ENCODE measurements around the gene PPP5C. TPM values are rescaled to one million over a fixed set of nuclear protein-coding genes. Genes with fewer than 3 reads are reported as not detected.

PPP5C gene
- polyA plus RNA-seq (2013): 49.7 and 52.0 TPM in 2 replicates

- Histone ChIP-seq H3K4ac (ENCODE audit: low read depth, low read length) (peak within 1 kb of the TSS; percentile 67), H3K9ac (ENCODE audit: low read length) (peak within 1 kb of the TSS; percentile 99)
- no CpG with 5 or more reads among the region's 62 CpGs for WGBS (ENCODE audit: extremely low coverage, insufficient coverage, insufficient read length)
Observed at GRCh38 chr19:46346821-46347571, at the start of gene PPP5C. PPP5C (plus strand) TSS chr19:46347087; CDS start chr19:46347097, 10 bp downstream.

GRCh38 chr19:46297700-46298478 is 49.0 kb upstream of the PPP5C start:
- no peak overlapping the region for H3K4ac ChIP-seq (ENCODE audit: low read depth, low read length)
- H4K91ac ChIP-seq (ENCODE audit: low read depth, low read length): no peak overlapping the region
- peak overlapping the region; percentile 50 for H2AFZ ChIP-seq (ENCODE audit: insufficient read depth, low read length, poor library complexity)
- no peak overlapping the region for H3K9ac ChIP-seq (ENCODE audit: low read length)
- H3K4me1 ChIP-seq (ENCODE audit: control insufficient read depth in 1 of 2, insufficient read depth in 2 of 2, low read length in 2 of 2): peaks cover 3 to 7% of the 10 kb centered on the region in 2 experiments
- no peaks in the 10 kb centered on the region for H3K9me3 ChIP-seq (ENCODE audit: insufficient read depth, low read depth, low read length)
- H3K27me3 ChIP-seq (ENCODE audit: insufficient read depth, low read length): no peaks in the 10 kb centered on the region
- H4K8ac ChIP-seq (ENCODE audit: low read depth, low read length): no peak overlapping the region
- H3K27ac ChIP-seq (ENCODE audit: low read depth, low read length): no peak overlapping the region
- no peak overlapping the region for H3K23ac ChIP-seq (ENCODE audit: low read length)
- no peak overlapping the region for H3K4me3 ChIP-seq (ENCODE audit: low read depth, low read length)
- no peak overlapping the region for H4K12ac ChIP-seq (ENCODE audit: low read depth, low read length)
- no peak overlapping the region for H2AK5ac ChIP-seq (ENCODE audit: low read length)
- peaks cover 2% of the 10 kb centered on the region for H3K79me2 ChIP-seq (ENCODE audit: control insufficient read depth, insufficient read depth, low read length, poor library complexity)
- H2BK120ac ChIP-seq (ENCODE audit: insufficient read depth, low read length, poor library complexity): no peak overlapping the region
- H3K4me2 ChIP-seq (ENCODE audit: low read length): peak overlapping the region; percentile 96
- H3K14ac ChIP-seq (ENCODE audit: low read length): no peak overlapping the region
- no peak for DNase-seq
- WGBS (ENCODE audit: extremely low coverage, insufficient coverage, insufficient read length): no CpG with 5 or more reads among the region's 19 CpGs
- H2BK12ac ChIP-seq (ENCODE audit: low read length): no peak overlapping the region
- no peak overlapping the region for H3K18ac ChIP-seq (ENCODE audit: low read length)
- peaks cover 6% of the 10 kb centered on the region for H3K79me1 ChIP-seq (ENCODE audit: low read length)
- no peak overlapping the region for H2BK5ac ChIP-seq (ENCODE audit: low read depth, low read length, poor library complexity)
- no peaks in the 10 kb centered on the region for H3K36me3 ChIP-seq (ENCODE audit: control insufficient read depth in 1 of 2, insufficient read depth in 2 of 2, low read length in 2 of 2)

More at GRCh38 chr19:46346821-46347571, at the start of gene PPP5C:
- H3K18ac ChIP-seq (ENCODE audit: low read length): peak within 1 kb of the TSS; percentile 94
- H2AFZ ChIP-seq (ENCODE audit: insufficient read depth, low read length, poor library complexity): peak within 1 kb of the TSS; percentile 93
- H2BK120ac ChIP-seq (ENCODE audit: insufficient read depth, low read length, poor library complexity): peak within 1 kb of the TSS; percentile 81
- H2BK5ac ChIP-seq (ENCODE audit: low read depth, low read length, poor library complexity): peak within 1 kb of the TSS; percentile 83
- peaks cover 0 to 2% of the 10 kb centered on the region in 2 experiments for H3K4me1 ChIP-seq (ENCODE audit: control insufficient read depth in 1 of 2, insufficient read depth in 2 of 2, low read length in 2 of 2)
- H3K23ac ChIP-seq (ENCODE audit: low read length): no peak within 1 kb of the TSS
- H3K27ac ChIP-seq (ENCODE audit: low read depth, low read length): peak within 1 kb of the TSS; percentile 34
- peak within 1 kb of the TSS; percentile 9 for H2AK5ac ChIP-seq (ENCODE audit: low read length)
- peak; percentile 94 to 96 for DNase-seq
- H3K14ac ChIP-seq (ENCODE audit: low read length): peak within 1 kb of the TSS; percentile 98
- H3K4me3 ChIP-seq (ENCODE audit: low read depth, low read length): peak within 1 kb of the TSS; percentile 100
- H3K79me2 ChIP-seq (ENCODE audit: control insufficient read depth, insufficient read depth, low read length, poor library complexity): peaks cover 17% of the 10 kb centered on the region
- H2BK12ac ChIP-seq (ENCODE audit: low read length): peak within 1 kb of the TSS; percentile 3
- H4K12ac ChIP-seq (ENCODE audit: low read depth, low read length): peak within 1 kb of the TSS; percentile 96
- H4K8ac ChIP-seq (ENCODE audit: low read depth, low read length): peak within 1 kb of the TSS; percentile 98
- peaks cover 5 to 6% of the 10 kb centered on the region in 2 experiments for H3K36me3 ChIP-seq (ENCODE audit: control insufficient read depth in 1 of 2, insufficient read depth in 2 of 2, low read length in 2 of 2)
- no peaks in the 10 kb centered on the region for H3K27me3 ChIP-seq (ENCODE audit: insufficient read depth, low read length)
- no peaks in the 10 kb centered on the region for H3K9me3 ChIP-seq (ENCODE audit: insufficient read depth, low read depth, low read length)
- H3K4me2 ChIP-seq (ENCODE audit: low read length): peak within 1 kb of the TSS; percentile 93
- H3K79me1 ChIP-seq (ENCODE audit: low read length): peaks cover 11% of the 10 kb centered on the region
- H4K91ac ChIP-seq (ENCODE audit: low read depth, low read length): peak within 1 kb of the TSS; percentile 87

- DNase-seq: no peak
- H3K9me3 ChIP-seq (ENCODE audit: insufficient read depth, low read depth, low read length): no peaks in the 10 kb centered on the region
- H2BK120ac ChIP-seq (ENCODE audit: insufficient read depth, low read length, poor library complexity): no peak overlapping the region
- H3K27ac ChIP-seq (ENCODE audit: low read depth, low read length): no peak overlapping the region
- H4K12ac ChIP-seq (ENCODE audit: low read depth, low read length): no peak overlapping the region
- no peak overlapping the region for H2BK12ac ChIP-seq (ENCODE audit: low read length)
- H3K14ac ChIP-seq (ENCODE audit: low read length): no peak overlapping the region
- H4K91ac ChIP-seq (ENCODE audit: low read depth, low read length): no peak overlapping the region
- no peak overlapping the region for H3K4me2 ChIP-seq (ENCODE audit: low read length)
- no peak overlapping the region for H3K4ac ChIP-seq (ENCODE audit: low read depth, low read length)
- peaks cover 10% of the 10 kb centered on the region for H3K79me1 ChIP-seq (ENCODE audit: low read length)
- H2BK5ac ChIP-seq (ENCODE audit: low read depth, low read length, poor library complexity): no peak overlapping the region
- no CpG with 5 or more reads among the region's 7 CpGs for WGBS (ENCODE audit: extremely low coverage, insufficient coverage, insufficient read length)
- peaks cover 6 to 11% of the 10 kb centered on the region in 2 experiments for H3K4me1 ChIP-seq (ENCODE audit: control insufficient read depth in 1 of 2, insufficient read depth in 2 of 2, low read length in 2 of 2)
- H3K9ac ChIP-seq (ENCODE audit: low read length): no peak overlapping the region
- no peak overlapping the region for H4K8ac ChIP-seq (ENCODE audit: low read depth, low read length)
- no peak overlapping the region for H2AFZ ChIP-seq (ENCODE audit: insufficient read depth, low read length, poor library complexity)
- no peaks in the 10 kb centered on the region for H3K27me3 ChIP-seq (ENCODE audit: insufficient read depth, low read length)
- H3K18ac ChIP-seq (ENCODE audit: low read length): no peak overlapping the region
- no peak overlapping the region for H3K4me3 ChIP-seq (ENCODE audit: low read depth, low read length)
- no peak overlapping the region for H3K23ac ChIP-seq (ENCODE audit: low read length)
- no peak overlapping the region for H2AK5ac ChIP-seq (ENCODE audit: low read length)
- H3K79me2 ChIP-seq (ENCODE audit: control insufficient read depth, insufficient read depth, low read length, poor library complexity): peaks cover 2% of the 10 kb centered on the region
- no peaks in the 10 kb centered on the region for H3K36me3 ChIP-seq (ENCODE audit: control insufficient read depth in 1 of 2, insufficient read depth in 2 of 2, low read length in 2 of 2)
Observed at GRCh38 chr19:46298479-46299003, 48.3 kb upstream of the PPP5C start.

- H3K4me1 ChIP-seq (ENCODE audit: control insufficient read depth in 1 of 2, insufficient read depth in 2 of 2, low read length in 2 of 2): peaks cover 10 to 15% of the 10 kb centered on the region in 2 experiments
- H4K8ac ChIP-seq (ENCODE audit: low read depth, low read length): no peak overlapping the region
- no peak overlapping the region for H3K23ac ChIP-seq (ENCODE audit: low read length)
- no CpG with 5 or more reads among the region's 11 CpGs for WGBS (ENCODE audit: extremely low coverage, insufficient coverage, insufficient read length)
- H2AFZ ChIP-seq (ENCODE audit: insufficient read depth, low read length, poor library complexity): no peak overlapping the region
- no peak overlapping the region for H3K4ac ChIP-seq (ENCODE audit: low read depth, low read length)
- no peaks in the 10 kb centered on the region for H3K36me3 ChIP-seq (ENCODE audit: control insufficient read depth in 1 of 2, insufficient read depth in 2 of 2, low read length in 2 of 2)
- peaks cover 13% of the 10 kb centered on the region for H3K79me1 ChIP-seq (ENCODE audit: low read length)
- H2AK5ac ChIP-seq (ENCODE audit: low read length): no peak overlapping the region
- H4K91ac ChIP-seq (ENCODE audit: low read depth, low read length): no peak overlapping the region
- H2BK12ac ChIP-seq (ENCODE audit: low read length): no peak overlapping the region
- H3K27me3 ChIP-seq (ENCODE audit: insufficient read depth, low read length): no peaks in the 10 kb centered on the region
- no peak overlapping the region for H3K27ac ChIP-seq (ENCODE audit: low read depth, low read length)
- H4K12ac ChIP-seq (ENCODE audit: low read depth, low read length): no peak overlapping the region
- DNase-seq: no peak
- no peak overlapping the region for H3K18ac ChIP-seq (ENCODE audit: low read length)
- no peak overlapping the region for H3K4me3 ChIP-seq (ENCODE audit: low read depth, low read length)
- H3K9me3 ChIP-seq (ENCODE audit: insufficient read depth, low read depth, low read length): no peaks in the 10 kb centered on the region
- H2BK120ac ChIP-seq (ENCODE audit: insufficient read depth, low read length, poor library complexity): no peak overlapping the region
- no peak overlapping the region for H3K4me2 ChIP-seq (ENCODE audit: low read length)
- no peak overlapping the region for H3K14ac ChIP-seq (ENCODE audit: low read length)
- H3K79me2 ChIP-seq (ENCODE audit: control insufficient read depth, insufficient read depth, low read length, poor library complexity): peaks cover 5% of the 10 kb centered on the region
- no peak overlapping the region for H3K9ac ChIP-seq (ENCODE audit: low read length)
- no peak overlapping the region for H2BK5ac ChIP-seq (ENCODE audit: low read depth, low read length, poor library complexity)
Observed at GRCh38 chr19:46299004-46299509, 47.8 kb upstream of the PPP5C start.
